NCI-H2029 treated with DMSO at 0.1 percent for 48 hours (cell line): ENCODE data around the gene TM2D3.
"Not testable (repeated sequence)": the region's sequence is repeated elsewhere in the genome, so short reads cannot be mapped to it uniquely, and the experiment has no call there.

Source experiments
- DNase-seq: peaks from one replicate; lab custom pipeline; 2025; lab: John Stamatoyannopoulos, UW

Gene TM2D3

GRCh38 chr15:101657171-101657570 is 5.0 kb upstream of the TM2D3 start:
- DNase-seq: no peak

GRCh38 chr15:101654624-101655337 is 2.6 kb upstream of the TM2D3 start:
- DNase-seq: not testable (repeated sequence)

- no peak for DNase-seq
Measured at GRCh38 chr15:101654171-101654570, 2.0 kb upstream of the TM2D3 start.

GRCh38 chr15:101652786-101653430 is 727 bp upstream of the TM2D3 start:
- no peak for DNase-seq

- no peak for DNase-seq
Measured at GRCh38 chr15:101651554-101652097, 555 bp downstream of the TM2D3 start.

GRCh38 chr15:101650145-101650544 is 2.0 kb downstream of the TM2D3 start:
- no peak for DNase-seq

- DNase-seq: no peak
Measured at GRCh38 chr15:101648356-101648755, 3.8 kb downstream of the TM2D3 start.

GRCh38 chr15:101647251-101647650 is 4.9 kb downstream of the TM2D3 start:
- no peak for DNase-seq

- DNase-seq: no peak
Measured at GRCh38 chr15:101646672-101647071, 5.5 kb downstream of the TM2D3 start.

GRCh38 chr15:101642361-101642760 is 9.8 kb downstream of the TM2D3 start:
- DNase-seq: no peak

- DNase-seq: no peak
Measured at GRCh38 chr15:101641894-101642293, 10.3 kb downstream of the TM2D3 start.

- DNase-seq: no peak
Measured at GRCh38 chr15:101641129-101641764, 10.9 kb downstream of the TM2D3 start.

GRCh38 chr15:101639667-101640066 is 12.5 kb downstream of the TM2D3 start:
- no peak for DNase-seq

GRCh38 chr15:101637919-101638318 is 14.3 kb downstream of the TM2D3 start:
- no peak for DNase-seq

- no peak for DNase-seq
Measured at GRCh38 chr15:101637516-101637915, 14.7 kb downstream of the TM2D3 start.

- DNase-seq: no peak
Measured at GRCh38 chr15:101637038-101637437, 15.1 kb downstream of the TM2D3 start.

- DNase-seq: no peak
Measured at GRCh38 chr15:101635944-101636727, 16.0 kb downstream of the TM2D3 start.

GRCh38 chr15:101633356-101633755 is 18.8 kb downstream of the TM2D3 start:
- no peak for DNase-seq

- DNase-seq: not testable (repeated sequence)
Measured at GRCh38 chr15:101626729-101627128, 25.5 kb downstream of the TM2D3 start.

- DNase-seq: no peak
Measured at GRCh38 chr15:101625980-101626379, 26.2 kb downstream of the TM2D3 start.

- DNase-seq: no peak
Measured at GRCh38 chr15:101625184-101625583, 27.0 kb downstream of the TM2D3 start.
